Measurements from ENCODE around the gene NCOA1. TPM values are rescaled to one million over a fixed set of nuclear protein-coding genes. Genes with fewer than 3 reads are reported as not detected.

The NCOA1 gene
- total RNA-seq, 1 experiment from 2014 or later: 37.1 TPM

DNA sequence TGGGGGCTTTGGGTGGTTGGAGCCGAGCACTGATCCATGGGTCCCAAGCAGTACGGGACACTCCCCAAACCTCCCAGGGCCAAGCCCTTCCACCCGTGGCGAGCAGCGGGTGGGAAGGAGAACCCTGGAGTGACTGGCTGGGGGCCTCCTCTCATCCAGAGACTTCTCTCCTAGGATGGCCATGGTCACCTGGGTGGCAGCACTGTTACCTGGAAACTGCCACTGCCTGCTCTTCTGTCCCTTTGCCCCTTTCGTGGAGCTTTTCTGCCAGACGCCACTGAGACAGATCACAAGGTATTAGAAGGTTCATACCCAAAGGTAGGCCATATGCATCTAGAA is 329.1 kb downstream of the NCOA1 start:
- H3K27me3 Mint-ChIP-seq (ENCODE audit: insufficient read depth, unreplicated experiment): no peaks in the 10 kb centered on the region
- no peak overlapping the region for H3K27ac Mint-ChIP-seq (ENCODE audit: unreplicated experiment)
- H3K9me3 Mint-ChIP-seq (ENCODE audit: unreplicated experiment): no peaks in the 10 kb centered on the region
- CTCF ChIA-PET: interaction anchor here (1.9 kb wide), 1 partner anchor 27 kb away, joined by 7 read pairs; the partner anchor contains the start of genes CENPO and PTRHD1
- peaks cover 10% of the 10 kb centered on the region for H3K4me1 Mint-ChIP-seq (ENCODE audit: low read depth, unreplicated experiment)
- no peak for TF ChIP-seq CTCF (IDR thresholded peaks at IDR 0.05; ENCODE audit: insufficient read depth in 1 of 2, low read depth in 1 of 2, low read length in 1 of 2, severe bottlenecking in 1 of 2, unreplicated experiment in 1 of 2)
- no peak overlapping the region for H3K4me3 Mint-ChIP-seq (ENCODE audit: unreplicated experiment)
- Histone ChIP-seq H3K4me3 (ENCODE audit: low read depth, low read length) (no peak overlapping the region), H3K9me3 (no peaks in the 10 kb centered on the region), H3K4me1 (peaks cover 4% of the 10 kb centered on the region; the same call in 1 of the 2 replicates), H3K36me3 (ENCODE audit: control insufficient read depth, insufficient read depth, low read length) (peaks cover 2% of the 10 kb centered on the region), H3K27me3 (replicated peaks; ENCODE audit: control insufficient read depth, insufficient read depth, low read length) (no peaks in the 10 kb centered on the region)
- POLR2A ChIA-PET: no interaction called here
- peak in 1 of 2 experiments; percentile 14 for DNase-seq
- intact Hi-C loops (cut with micrococcal nuclease; ENCODE audit: unreplicated experiment): no loop called here
- H3K36me3 Mint-ChIP-seq (ENCODE audit: insufficient read depth, unreplicated experiment): peaks cover 97% of the 10 kb centered on the region
- BruUV-seq (replicated peaks): no TSS peak

Other genes starting within 250 kb of the NCOA1 start
- 42.8 and 49.4 TPM in 2 replicates for gene ITSN2, start 130.7 kb upstream of the NCOA1 start, total RNA-seq (2022)

Data from Caco-2 (cell line).